Stimulated activated CD4-positive, alpha-beta T cell treated with anti-CD3 and anti-CD28 coated beads, Interleukin-12 subunit alpha, Interleukin-12 subunit beta, amount 100 ng/mL, for 4 hours (primary cell): ENCODE measurements around the gene PIGP.
"Not testable (repeated sequence)": the region's sequence is repeated elsewhere in the genome, so short reads cannot be mapped to it uniquely, and the experiment has no call there.

Experiments used
- DNase-seq: peaks from one replicate; pipeline ENCODE4 v3.0.0-alpha.2; 2020

The PIGP gene

GRCh38 chr21:37075214-37075770, 2.4 kb upstream of the PIGP start:
- no peak for DNase-seq

- DNase-seq: no peak
Observed at GRCh38 chr21:37074546-37074945, 1.7 kb upstream of the PIGP start.

- DNase-seq: no peak
Observed at GRCh38 chr21:37074197-37074510, 1.3 kb upstream of the PIGP start.

GRCh38 chr21:37073417-37074196, 736 bp upstream of the PIGP start:
- peak; percentile 53 for DNase-seq

GRCh38 chr21:37072274-37072987, 440 bp downstream of the PIGP start:
- DNase-seq: peak; percentile 70

GRCh38 chr21:37071561-37072273, 1.2 kb downstream of the PIGP start:
- DNase-seq: peak; percentile 4

- DNase-seq: no peak
Observed at GRCh38 chr21:37065561-37066177, 7.2 kb downstream of the PIGP start.

GRCh38 chr21:37064841-37065240, 8.0 kb downstream of the PIGP start:
- DNase-seq: no peak

- no peak for DNase-seq
Observed at GRCh38 chr21:37063433-37063832, 9.4 kb downstream of the PIGP start.

GRCh38 chr21:37062593-37062935, 10.3 kb downstream of the PIGP start:
- no peak for DNase-seq

- no peak for DNase-seq
Observed at GRCh38 chr21:37061926-37062592, 10.8 kb downstream of the PIGP start.

GRCh38 chr21:37060296-37060695, 12.6 kb downstream of the PIGP start:
- no peak for DNase-seq

- no peak for DNase-seq
Observed at GRCh38 chr21:37059181-37059580, 13.7 kb downstream of the PIGP start.

GRCh38 chr21:37058261-37058660, 14.6 kb downstream of the PIGP start:
- DNase-seq: no peak

GRCh38 chr21:37057614-37058013, 15.3 kb downstream of the PIGP start:
- no peak for DNase-seq

- DNase-seq: no peak
Observed at GRCh38 chr21:37055271-37055855, 17.5 kb downstream of the PIGP start.

GRCh38 chr21:37049741-37050140, 23.1 kb downstream of the PIGP start:
- not testable (repeated sequence) for DNase-seq

GRCh38 chr21:37047079-37047478, 25.8 kb downstream of the PIGP start:
- DNase-seq: no peak

- no peak for DNase-seq
Observed at GRCh38 chr21:37045556-37045955, 27.3 kb downstream of the PIGP start.

GRCh38 chr21:37045149-37045548, 27.7 kb downstream of the PIGP start:
- no peak for DNase-seq

- no peak for DNase-seq
Observed at GRCh38 chr21:37044643-37045042, 28.2 kb downstream of the PIGP start.

GRCh38 chr21:37043818-37044217, 29.1 kb downstream of the PIGP start:
- DNase-seq: no peak
